Measurements from ENCODE around the gene MRTFA. TPM values are rescaled to one million over a fixed set of nuclear protein-coding genes. Genes with fewer than 3 reads are reported as not detected.
A peak's percentile ranks its signal among the peaks of the same experiment; 100 is the strongest.
"Not testable (repeated sequence)": the region's sequence is repeated elsewhere in the genome, so short reads cannot be mapped to it uniquely, and the experiment has no call there.

Gene MRTFA
- total RNA-seq, 1 donor from 2014 or later = 115 TPM

GRCh38 chr22:40631925-40632324 lies 4.6 kb downstream of the MRTFA start:
- Mint-ChIP-seq H3K4me3 (no peak overlapping the region), H3K27me3 (no peaks in the 10 kb centered on the region), H3K36me3 (ENCODE audit: low read depth) (peaks cover 7% of the 10 kb centered on the region), H3K27ac (peak overlapping the region; percentile 37), H3K9me3 (no peaks in the 10 kb centered on the region), H3K4me1 (peaks cover 71% of the 10 kb centered on the region)
- CTCF ChIA-PET = interaction anchor here (2.4 kb wide), 1 partner anchor 14 kb away, joined by 7 read pairs; no protein-coding TSS in a partner anchor
- DNase-seq = no peak
- POLR2A ChIA-PET = interaction anchor here (0.6 to 1.0 kb wide), 2 partner anchors 38 to 39 kb away, joined by 3 read pairs; no protein-coding TSS in a partner anchor
- no peak for ATAC-seq (ENCODE audit: low read depth)
- no peak for TF ChIP-seq CTCF (IDR thresholded peaks at IDR 0.05)
- intact Hi-C loops (cut with micrococcal nuclease) = loop anchor here (10.0 kb wide), 1 partner anchor 587 kb away; no protein-coding TSS in a partner anchor

GRCh38 chr22:40628354-40629042 lies 8.0 kb downstream of the MRTFA start:
- Mint-ChIP-seq H3K27ac (peak overlapping the region; percentile 70), H3K9me3 (no peaks in the 10 kb centered on the region), H3K27me3 (no peaks in the 10 kb centered on the region), H3K4me1 (peaks cover 62% of the 10 kb centered on the region), H3K4me3 (peak overlapping the region; percentile 49), H3K36me3 (ENCODE audit: low read depth) (peaks cover 5% of the 10 kb centered on the region)
- POLR2A ChIA-PET = interaction anchor here (0.7 to 2.3 kb wide), 3 partner anchors 8 to 98 kb away, joined by 4 to 10 read pairs (median 6); partner anchors contain the start of gene MRTFA
- no peak for TF ChIP-seq CTCF (IDR thresholded peaks at IDR 0.05)
- CTCF ChIA-PET = interaction anchor here (0.7 to 1.2 kb wide), 2 partner anchors 17 to 104 kb away, joined by 3 to 4 read pairs; no protein-coding TSS in a partner anchor
- intact Hi-C loops (cut with micrococcal nuclease) = no loop called here
- ATAC-seq (ENCODE audit: low read depth) (peak; percentile 50), DNase-seq (no peak)

- CTCF ChIA-PET = interaction anchor here (1.0 to 1.2 kb wide), 2 partner anchors 18 to 103 kb away, joined by 3 read pairs; no protein-coding TSS in a partner anchor
- peaks cover under 1% of the 10 kb centered on the region for H3K9me3 Mint-ChIP-seq
- H3K27ac Mint-ChIP-seq = no peak overlapping the region
- no peak for TF ChIP-seq CTCF (IDR thresholded peaks at IDR 0.05)
- no peaks in the 10 kb centered on the region for H3K27me3 Mint-ChIP-seq
- H3K4me1 Mint-ChIP-seq = peaks cover 58% of the 10 kb centered on the region
- DNase-seq = no peak
- H3K4me3 Mint-ChIP-seq = no peak overlapping the region
- H3K36me3 Mint-ChIP-seq (ENCODE audit: low read depth) = peaks cover 5% of the 10 kb centered on the region
- intact Hi-C loops (cut with micrococcal nuclease) = no loop called here
- POLR2A ChIA-PET = interaction anchor here (0.6 to 2.3 kb wide), 3 partner anchors 9 to 82 kb away, joined by 4 to 10 read pairs (median 4); partner anchors contain the start of gene MRTFA
- ATAC-seq (ENCODE audit: low read depth) = no peak
These were observed 8.9 kb downstream of the MRTFA start for GRCh38 chr22:40627612-40628011.

GRCh38 chr22:40626851-40627250 lies 9.7 kb downstream of the MRTFA start:
- no peak overlapping the region for H3K4me3 Mint-ChIP-seq
- H3K36me3 Mint-ChIP-seq (ENCODE audit: low read depth) = peaks cover 3% of the 10 kb centered on the region
- peaks cover 4% of the 10 kb centered on the region for H3K9me3 Mint-ChIP-seq
- peaks cover 56% of the 10 kb centered on the region for H3K4me1 Mint-ChIP-seq
- intact Hi-C loops (cut with micrococcal nuclease) = no loop called here
- no peak for DNase-seq
- CTCF ChIA-PET = interaction anchor here (1.0 kb wide), 1 partner anchor 102 kb away, joined by 3 read pairs; no protein-coding TSS in a partner anchor
- TF ChIP-seq CTCF (IDR thresholded peaks at IDR 0.05) = no peak
- ATAC-seq (ENCODE audit: low read depth) = no peak
- H3K27ac Mint-ChIP-seq = no peak overlapping the region
- POLR2A ChIA-PET = interaction anchor here (0.5 to 2.3 kb wide), 2 partner anchors 10 to 56 kb away, joined by 3 to 10 read pairs; partner anchors contain the start of gene MRTFA
- no peaks in the 10 kb centered on the region for H3K27me3 Mint-ChIP-seq

- H3K36me3 Mint-ChIP-seq (ENCODE audit: low read depth); POLR2A ChIA-PET; H3K27ac Mint-ChIP-seq; ATAC-seq (ENCODE audit: low read depth); H3K27me3 Mint-ChIP-seq; H3K9me3 Mint-ChIP-seq; intact Hi-C loops (cut with micrococcal nuclease); DNase-seq; H3K4me3 Mint-ChIP-seq: not testable (repeated sequence)
- H3K4me1 Mint-ChIP-seq = peaks cover 56% of the 10 kb centered on the region
- CTCF ChIA-PET = interaction anchor here (0.6 kb wide), 1 partner anchor 16 kb away, joined by 4 read pairs; no protein-coding TSS in a partner anchor
These were observed 10.7 kb downstream of the MRTFA start for GRCh38 chr22:40625794-40626193.

GRCh38 chr22:40625281-40625680 lies 11.2 kb downstream of the MRTFA start:
- intact Hi-C loops (cut with micrococcal nuclease); POLR2A ChIA-PET; ATAC-seq (ENCODE audit: low read depth); DNase-seq; H3K4me3 Mint-ChIP-seq; H3K9me3 Mint-ChIP-seq; H3K36me3 Mint-ChIP-seq (ENCODE audit: low read depth); CTCF ChIA-PET; H3K27me3 Mint-ChIP-seq; H3K27ac Mint-ChIP-seq: not testable (repeated sequence)
- H3K4me1 Mint-ChIP-seq = peaks cover 58% of the 10 kb centered on the region

Data from activated B cell treated with CpG ODN at 0.5 μM for 24 hours (primary cell).